ENCODE results near the gene CAVIN1.
"Not testable (repeated sequence)": the region's sequence is repeated elsewhere in the genome, so short reads cannot be mapped to it uniquely, and the experiment has no call there.

Gene CAVIN1

GRCh38 chr17:42422958-42423712 lies at the start of gene CAVIN1:
CAVIN1 (minus strand) TSS chr17:42423256; CDS start chr17:42423097, 159 bp downstream.
- DNase-seq, result no peak

GRCh38 chr17:42467889-42468288 lies 44.8 kb upstream of the CAVIN1 start:
- DNase-seq, result no peak

- no peak for DNase-seq
Observed at GRCh38 chr17:42463976-42464400, 40.9 kb upstream of the CAVIN1 start.

GRCh38 chr17:42460371-42460770 lies 37.3 kb upstream of the CAVIN1 start:
- no peak for DNase-seq

GRCh38 chr17:42459801-42460281 lies 36.8 kb upstream of the CAVIN1 start:
- no peak for DNase-seq

GRCh38 chr17:42459256-42459800 lies 36.3 kb upstream of the CAVIN1 start:
- no peak for DNase-seq

- peak; percentile 94 for DNase-seq
Observed at GRCh38 chr17:42458497-42459255, 35.6 kb upstream of the CAVIN1 start, which contains the start of gene ATP6V0A1. ATP6V0A1 (plus strand) TSS chr17:42458878; CDS start chr17:42460895, 2,017 bp downstream.

- no peak for DNase-seq
Observed at GRCh38 chr17:42457107-42457792, 34.2 kb upstream of the CAVIN1 start.

GRCh38 chr17:42456223-42457106 lies 33.4 kb upstream of the CAVIN1 start:
- no peak for DNase-seq

GRCh38 chr17:42454987-42455386 lies 31.9 kb upstream of the CAVIN1 start:
- not testable (repeated sequence) for DNase-seq

GRCh38 chr17:42453439-42453838 lies 30.4 kb upstream of the CAVIN1 start:
- DNase-seq, result no peak

- not testable (repeated sequence) for DNase-seq
Observed at GRCh38 chr17:42451270-42451669, 28.2 kb upstream of the CAVIN1 start.

GRCh38 chr17:42449838-42450237 lies 26.8 kb upstream of the CAVIN1 start:
- DNase-seq, result not testable (repeated sequence)

GRCh38 chr17:42449176-42449575 lies 26.1 kb upstream of the CAVIN1 start:
- DNase-seq, result not testable (repeated sequence)

- DNase-seq, result no peak
Observed at GRCh38 chr17:42442196-42442565, 19.1 kb upstream of the CAVIN1 start.

GRCh38 chr17:42441371-42442195 lies 18.5 kb upstream of the CAVIN1 start:
- DNase-seq, result no peak

- no peak for DNase-seq
Observed at GRCh38 chr17:42438600-42439567, 15.8 kb upstream of the CAVIN1 start.

- DNase-seq, result no peak
Observed at GRCh38 chr17:42436391-42436790, 13.3 kb upstream of the CAVIN1 start.

GRCh38 chr17:42431758-42432161 lies 8.7 kb upstream of the CAVIN1 start:
- no peak for DNase-seq
